ENCODE results near the gene PRSS48. TPM values are rescaled to one million over a fixed set of nuclear protein-coding genes. Genes with fewer than 3 reads are reported as not detected.
"Not testable (repeated sequence)": the region's sequence is repeated elsewhere in the genome, so short reads cannot be mapped to it uniquely, and the experiment has no call there.

The PRSS48 gene
- total RNA-seq, 2 experiments from 2014 or later, result not detected

- H3K9me3 Mint-ChIP-seq, result no peaks in the 10 kb centered on the region
- H3K4me3 Mint-ChIP-seq, result no peak overlapping the region
- H3K36me3 Mint-ChIP-seq (ENCODE audit: low read depth), result no peaks in the 10 kb centered on the region
- ChIA-PET CTCF (no interaction called here), POLR2A (no interaction called here)
- no peaks in the 10 kb centered on the region for H3K4me1 Mint-ChIP-seq (ENCODE audit: low read depth)
- no peak overlapping the region for H3K27ac Mint-ChIP-seq
- ATAC-seq, result no peak
- peaks cover 9% of the 10 kb centered on the region for H3K27me3 Mint-ChIP-seq
- no peak for DNase-seq
- TF ChIP-seq CTCF (IDR thresholded peaks at IDR 0.05), result no peak
- intact Hi-C loops (cut with micrococcal nuclease), result no loop called here
Observed at GRCh38 chr4:151250706-151251105, 26.3 kb upstream of the PRSS48 start.

- intact Hi-C loops (cut with micrococcal nuclease), result no loop called here
- H3K9me3 Mint-ChIP-seq, result no peaks in the 10 kb centered on the region
- H3K4me3 Mint-ChIP-seq, result no peak overlapping the region
- peaks cover 8% of the 10 kb centered on the region for H3K27me3 Mint-ChIP-seq
- H3K27ac Mint-ChIP-seq, result no peak overlapping the region
- no peaks in the 10 kb centered on the region for H3K4me1 Mint-ChIP-seq (ENCODE audit: low read depth)
- CTCF ChIA-PET, result no interaction called here
- DNase-seq (no peak), ATAC-seq (no peak)
- H3K36me3 Mint-ChIP-seq (ENCODE audit: low read depth), result no peaks in the 10 kb centered on the region
- no peak for TF ChIP-seq CTCF (IDR thresholded peaks at IDR 0.05)
- POLR2A ChIA-PET, result no interaction called here
Observed at GRCh38 chr4:151251603-151252304, 25.2 kb upstream of the PRSS48 start.

- H3K27me3 Mint-ChIP-seq; CTCF ChIA-PET; H3K4me1 Mint-ChIP-seq (ENCODE audit: low read depth); H3K27ac Mint-ChIP-seq; H3K4me3 Mint-ChIP-seq; H3K36me3 Mint-ChIP-seq (ENCODE audit: low read depth); ATAC-seq; DNase-seq; H3K9me3 Mint-ChIP-seq; POLR2A ChIA-PET; intact Hi-C loops (cut with micrococcal nuclease): not testable (repeated sequence)
Observed at GRCh38 chr4:151255226-151255625, 21.7 kb upstream of the PRSS48 start.

GRCh38 chr4:151255680-151256079 is 21.3 kb upstream of the PRSS48 start:
- H3K4me3 Mint-ChIP-seq; H3K4me1 Mint-ChIP-seq (ENCODE audit: low read depth); H3K36me3 Mint-ChIP-seq (ENCODE audit: low read depth); H3K9me3 Mint-ChIP-seq; POLR2A ChIA-PET; H3K27me3 Mint-ChIP-seq; intact Hi-C loops (cut with micrococcal nuclease); H3K27ac Mint-ChIP-seq; DNase-seq; ATAC-seq; CTCF ChIA-PET: not testable (repeated sequence)

GRCh38 chr4:151256134-151256533 is 20.8 kb upstream of the PRSS48 start:
- ChIA-PET CTCF (interaction anchor here (1.0 kb wide), 1 partner anchor 13 kb away, joined by 3 read pairs; no protein-coding TSS in a partner anchor), POLR2A (no interaction called here)
- no peaks in the 10 kb centered on the region for H3K36me3 Mint-ChIP-seq (ENCODE audit: low read depth)
- no peaks in the 10 kb centered on the region for H3K4me1 Mint-ChIP-seq (ENCODE audit: low read depth)
- H3K4me3 Mint-ChIP-seq, result no peak overlapping the region
- DNase-seq, result no peak
- TF ChIP-seq CTCF (IDR thresholded peaks at IDR 0.05), result no peak
- intact Hi-C loops (cut with micrococcal nuclease), result no loop called here
- H3K27me3 Mint-ChIP-seq, result peaks cover 4% of the 10 kb centered on the region
- ATAC-seq, result no peak
- H3K9me3 Mint-ChIP-seq, result no peaks in the 10 kb centered on the region
- no peak overlapping the region for H3K27ac Mint-ChIP-seq

- H3K36me3 Mint-ChIP-seq (ENCODE audit: low read depth), result no peaks in the 10 kb centered on the region
- no peak for ATAC-seq
- ChIA-PET POLR2A (no interaction called here), CTCF (no interaction called here)
- H3K4me3 Mint-ChIP-seq, result no peak overlapping the region
- DNase-seq, result no peak
- no peak for TF ChIP-seq CTCF (IDR thresholded peaks at IDR 0.05)
- H3K9me3 Mint-ChIP-seq, result no peaks in the 10 kb centered on the region
- intact Hi-C loops (cut with micrococcal nuclease), result no loop called here
- H3K4me1 Mint-ChIP-seq (ENCODE audit: low read depth), result no peaks in the 10 kb centered on the region
- H3K27ac Mint-ChIP-seq, result no peak overlapping the region
- peaks cover 4% of the 10 kb centered on the region for H3K27me3 Mint-ChIP-seq
Observed at GRCh38 chr4:151257704-151258103, 19.3 kb upstream of the PRSS48 start.
